ENCODE results near the gene IFT81.
A peak's percentile ranks its signal among the peaks of the same experiment; 100 is the strongest.

The IFT81 gene

GRCh38 chr12:110146986-110147385, 22.8 kb downstream of the IFT81 start:
- Histone ChIP-seq H4K20me1 (no peaks in the 10 kb centered on the region), H3K4me3 (no peak overlapping the region), H3K9ac (no peak overlapping the region), H3K27me3 (no peaks in the 10 kb centered on the region), H3K9me3 (no peaks in the 10 kb centered on the region), H3K36me3 (peaks cover 61% of the 10 kb centered on the region), H3K4me2 (no peak overlapping the region), H3K27ac (no peak overlapping the region), H3K4me1 (no peaks in the 10 kb centered on the region)
- TF ChIP-seq Cebpa-rat (IDR thresholded peaks at IDR 0.05): no peak

GRCh38 chr12:110149086-110149660, 25.0 kb downstream of the IFT81 start:
- TF ChIP-seq Cebpa-rat (IDR thresholded peaks at IDR 0.05): no peak
- Histone ChIP-seq H3K9me3 (no peaks in the 10 kb centered on the region), H3K4me3 (no peak overlapping the region), H3K4me1 (no peaks in the 10 kb centered on the region), H4K20me1 (no peaks in the 10 kb centered on the region), H3K27me3 (no peaks in the 10 kb centered on the region), H3K9ac (no peak overlapping the region), H3K27ac (no peak overlapping the region), H3K4me2 (no peak overlapping the region), H3K36me3 (peaks cover 73% of the 10 kb centered on the region)

- Histone ChIP-seq H4K20me1 (no peaks in the 10 kb centered on the region), H3K9me3 (peaks cover 35% of the 10 kb centered on the region), H3K27ac (no peak overlapping the region), H3K9ac (no peak overlapping the region), H3K36me3 (peaks cover 82% of the 10 kb centered on the region), H3K4me3 (no peak overlapping the region), H3K27me3 (no peaks in the 10 kb centered on the region), H3K4me2 (no peak overlapping the region), H3K4me1 (no peaks in the 10 kb centered on the region)
- TF ChIP-seq Cebpa-rat (IDR thresholded peaks at IDR 0.05): no peak
Observed at GRCh38 chr12:110156766-110157165, 32.6 kb downstream of the IFT81 start.

- no peak overlapping the region for H3K9ac ChIP-seq
- no peak overlapping the region for H3K4me2 ChIP-seq
- H3K27ac ChIP-seq: no peak overlapping the region
- no peak for TF ChIP-seq Cebpa-rat (IDR thresholded peaks at IDR 0.05)
- H3K27me3 ChIP-seq: no peaks in the 10 kb centered on the region
- H3K4me3 ChIP-seq: no peak overlapping the region
- H3K36me3 ChIP-seq: peaks cover 74% of the 10 kb centered on the region
- H4K20me1 ChIP-seq: no peaks in the 10 kb centered on the region
- H3K9me3 ChIP-seq: peaks cover 35% of the 10 kb centered on the region
- no peaks in the 10 kb centered on the region for H3K4me1 ChIP-seq
Observed at GRCh38 chr12:110157539-110157938, 33.4 kb downstream of the IFT81 start.

- TF ChIP-seq Cebpa-rat (IDR thresholded peaks at IDR 0.05): no peak
- Histone ChIP-seq H3K36me3 (peaks cover 67% of the 10 kb centered on the region), H3K27me3 (no peaks in the 10 kb centered on the region), H3K9me3 (peaks cover 35% of the 10 kb centered on the region), H3K9ac (no peak overlapping the region), H3K4me3 (no peak overlapping the region), H3K4me1 (no peaks in the 10 kb centered on the region), H3K27ac (no peak overlapping the region), H4K20me1 (no peaks in the 10 kb centered on the region), H3K4me2 (no peak overlapping the region)
Observed at GRCh38 chr12:110159671-110160245, 35.6 kb downstream of the IFT81 start.

GRCh38 chr12:110165540-110166159, 41.5 kb downstream of the IFT81 start:
- Histone ChIP-seq H3K27ac (no peak overlapping the region), H3K4me3 (no peak overlapping the region), H3K27me3 (no peaks in the 10 kb centered on the region), H3K4me1 (peaks cover 9% of the 10 kb centered on the region), H3K4me2 (no peak overlapping the region), H3K9me3 (no peaks in the 10 kb centered on the region), H4K20me1 (no peaks in the 10 kb centered on the region), H3K9ac (no peak overlapping the region), H3K36me3 (peaks cover 41% of the 10 kb centered on the region)
- TF ChIP-seq Cebpa-rat (IDR thresholded peaks at IDR 0.05): no peak

GRCh38 chr12:110168732-110169455, 44.7 kb downstream of the IFT81 start:
- Histone ChIP-seq H3K4me1 (peaks cover 9% of the 10 kb centered on the region), H3K27ac (no peak overlapping the region), H3K36me3 (peaks cover 30% of the 10 kb centered on the region), H3K9me3 (peaks cover 7% of the 10 kb centered on the region; the same call in 1 of the 2 replicates), H3K4me3 (no peak overlapping the region), H3K4me2 (peak overlapping the region; percentile 37), H4K20me1 (no peaks in the 10 kb centered on the region), H3K9ac (no peak overlapping the region), H3K27me3 (no peaks in the 10 kb centered on the region)
- no peak for TF ChIP-seq Cebpa-rat (IDR thresholded peaks at IDR 0.05)

- Histone ChIP-seq H3K27me3 (no peaks in the 10 kb centered on the region), H3K4me3 (no peak overlapping the region), H3K9me3 (peaks cover 7% of the 10 kb centered on the region; the same call in 1 of the 2 replicates), H3K9ac (no peak overlapping the region), H3K4me1 (peaks cover 9% of the 10 kb centered on the region), H3K36me3 (peaks cover 25% of the 10 kb centered on the region), H3K4me2 (no peak overlapping the region), H3K27ac (no peak overlapping the region), H4K20me1 (no peaks in the 10 kb centered on the region)
- no peak for TF ChIP-seq Cebpa-rat (IDR thresholded peaks at IDR 0.05)
Observed at GRCh38 chr12:110170535-110171185, 46.5 kb downstream of the IFT81 start.

- Histone ChIP-seq H3K27me3 (no peaks in the 10 kb centered on the region), H3K4me2 (no peak overlapping the region), H3K4me1 (peaks cover 13% of the 10 kb centered on the region), H3K27ac (no peak overlapping the region), H3K9ac (no peak overlapping the region), H3K4me3 (no peak overlapping the region), H4K20me1 (no peaks in the 10 kb centered on the region), H3K36me3 (peaks cover 23% of the 10 kb centered on the region), H3K9me3 (peaks cover 7% of the 10 kb centered on the region; the same call in 1 of the 2 replicates)
- no peak for TF ChIP-seq Cebpa-rat (IDR thresholded peaks at IDR 0.05)
Observed at GRCh38 chr12:110171186-110171538, 47.0 kb downstream of the IFT81 start.

Measured in BLaER1 (cell line).